GM23338 (cell line): ENCODE results near the gene IGSF1. TPM values are rescaled to one million over a fixed set of nuclear protein-coding genes. Genes with fewer than 3 reads are reported as not detected.

Experiments used
- ATAC-seq: fragments of 200-7000 bp; cut with Tn5 transposase; 3 replicates; pipeline ENCODE4 v1.9.1; 2020
- DNase-seq: peaks from one replicate; pipeline ENCODE4 v3.0.0-alpha.2; 2015; ENCODE audit warnings: low spot score
- H2AFZ ChIP-seq: fragments of 200-600 bp; sonication (generic); 2 replicates; pipeline ENCODE4 v1.8.0; 2016; ENCODE audit warnings: antibody characterized with exemption, mild to moderate bottlenecking, moderate library complexity
- H3F3A ChIP-seq: fragments of 200-600 bp; sonication (generic); replicated peaks from 2 replicates; pipeline ENCODE4 v1.8.0; 2017; ENCODE audit warnings: antibody characterized with exemption, mixed run types, low read depth
- H3K27ac ChIP-seq: fragments of 200-600 bp; sonication (generic); 2 replicates; pipeline ENCODE4 v1.6.1; 2016; ENCODE audit warnings: low read depth
- H3K27me3 ChIP-seq: fragments of 200-600 bp; sonication (generic); 2 replicates; pipeline ENCODE4 v1.8.0; 2016; ENCODE audit warnings: mild to moderate bottlenecking, mixed run types, moderate library complexity; ENCODE audit not compliant: insufficient read depth
- H3K36me3 ChIP-seq: fragments of 200-600 bp; sonication (generic); 2 replicates; pipeline ENCODE4 v1.8.0; 2016; ENCODE audit warnings: mild to moderate bottlenecking; ENCODE audit not compliant: insufficient read depth
- H3K4me1 ChIP-seq: fragments of 200-600 bp; sonication (generic); 2 replicates; pipeline ENCODE4 v1.8.0; 2016; ENCODE audit warnings: mild to moderate bottlenecking, moderate library complexity; ENCODE audit not compliant: insufficient read depth
- H3K4me2 ChIP-seq: fragments of 200-600 bp; sonication (generic); 2 replicates; pipeline ENCODE4 v1.7.1; 2017; ENCODE audit warnings: mixed run types
- H3K4me3 ChIP-seq: fragments of 200-600 bp; sonication (generic); 2 replicates; pipeline ENCODE4 v1.6.1; 2016; ENCODE audit warnings: mixed run types
- H3K79me2 ChIP-seq: fragments of 200-600 bp; sonication (generic); replicated peaks from 2 replicates; pipeline ENCODE4 v1.8.0; 2017; ENCODE audit warnings: mild to moderate bottlenecking; ENCODE audit not compliant: insufficient read depth
- H3K9me2 ChIP-seq: fragments of 200-600 bp; sonication (generic); 2 replicates; pipeline ENCODE4 v1.8.0; 2017; ENCODE audit not compliant: insufficient read depth
- H4K20me1 ChIP-seq: fragments of 200-600 bp; sonication (generic); replicated peaks from 2 replicates; pipeline ENCODE4 v1.8.0; 2017; ENCODE audit warnings: mild to moderate bottlenecking; ENCODE audit not compliant: insufficient read depth
- H3K27ac Mint-ChIP-seq: 2 replicates; pipeline ENCODE4 v1.8.0; 2020; ENCODE audit warnings: inconsistent platforms, mild to moderate bottlenecking, moderate library complexity, mixed read lengths
- H3K27me3 Mint-ChIP-seq: 3 replicates; pipeline ENCODE4 v1.8.0; 2022; ENCODE audit warnings: low read depth, mild to moderate bottlenecking, moderate library complexity, mixed read lengths, inconsistent platforms; ENCODE audit not compliant: insufficient read depth, poor library complexity
- H3K36me3 Mint-ChIP-seq: 3 replicates; pipeline ENCODE4 v1.8.0; 2021; ENCODE audit warnings: low read depth, mild to moderate bottlenecking, inconsistent platforms, moderate library complexity, mixed read lengths
- H3K4me1 Mint-ChIP-seq: 3 replicates; pipeline ENCODE4 v1.8.0; 2020; ENCODE audit warnings: mild to moderate bottlenecking, inconsistent platforms, mixed read lengths
- H3K4me3 Mint-ChIP-seq: 3 replicates; pipeline ENCODE4 v1.8.0; 2021; ENCODE audit warnings: moderate library complexity, mild to moderate bottlenecking, inconsistent platforms, mixed read lengths
- H3K9me3 Mint-ChIP-seq: 3 replicates; pipeline ENCODE4 v1.8.0; 2020; ENCODE audit warnings: moderate library complexity, mild to moderate bottlenecking, inconsistent platforms, mixed read lengths
- CREB1 ChIP-seq: fragments of 250-450 bp; sonication (Bioruptor Pico); IDR thresholded peaks from 2 replicates; pipeline ENCODE4 v1.5.0; 2020; ENCODE audit warnings: low read depth, mild to moderate bottlenecking, moderate library complexity
- CTCF ChIP-seq, 2 experiments: fragments of 200-600 bp in 1 of 2; sonication (generic) in 1 of 2; conservative IDR thresholded peaks; 2 replicates each; pipeline versions ENCODE4 v1.5.1 to v1.6.1; 2016 to 2017; ENCODE audit warnings: antibody characterized with exemption in 2 of 2, low read depth in 2 of 2, mild to moderate bottlenecking in 2 of 2, moderate library complexity in 1 of 2
- ETS1 ChIP-seq: IDR thresholded peaks from 2 replicates; pipeline ENCODE4 v1.6.1; 2016; ENCODE audit warnings: antibody characterized with exemption
- EZH2 ChIP-seq: fragments of 200-600 bp; sonication (generic); IDR thresholded peaks from one replicate; pipeline ENCODE4 v1.8.0; 2017; ENCODE audit warnings: antibody characterized with exemption, mild to moderate bottlenecking, low read depth; ENCODE audit not compliant: unreplicated experiment
- EZH2phosphoT487 ChIP-seq: fragments of 200-600 bp; sonication (generic); IDR thresholded peaks from one replicate; pipeline ENCODE4 v1.8.1; 2018; ENCODE audit warnings: antibody characterized with exemption; ENCODE audit not compliant: unreplicated experiment
- JUNB ChIP-seq: IDR thresholded peaks from one replicate; pipeline ENCODE4 v1.6.1; 2016; ENCODE audit warnings: antibody characterized with exemption; ENCODE audit not compliant: unreplicated experiment
- NANOG ChIP-seq: IDR thresholded peaks from 2 replicates; pipeline ENCODE4 v1.6.1; 2016; ENCODE audit warnings: antibody characterized with exemption, borderline replicate concordance
- POLR2AphosphoS5 ChIP-seq: IDR thresholded peaks from 2 replicates; pipeline ENCODE4 v1.6.1; 2016; ENCODE audit warnings: antibody characterized with exemption, low read depth
- REST ChIP-seq: IDR thresholded peaks from one replicate; pipeline ENCODE4 v1.6.1; 2018; ENCODE audit warnings: antibody characterized with exemption; ENCODE audit not compliant: unreplicated experiment
- STAT1 ChIP-seq: IDR thresholded peaks from one replicate; pipeline ENCODE4 v1.6.1; 2016; ENCODE audit warnings: antibody characterized with exemption; ENCODE audit not compliant: unreplicated experiment
- ZNF114 ChIP-seq: fragments of 250-450 bp; sonication (Bioruptor Pico); IDR thresholded peaks from 2 replicates; pipeline ENCODE4 v1.5.0; 2020; ENCODE audit warnings: mild to moderate bottlenecking, moderate library complexity
- ZNF331 ChIP-seq: fragments of 250-450 bp; sonication (Bioruptor Pico); IDR thresholded peaks from 2 replicates; pipeline ENCODE4 v1.5.0; 2020; ENCODE audit warnings: low read depth, mild to moderate bottlenecking, moderate library complexity
- ZNF462 ChIP-seq: fragments of 250-450 bp; sonication (Bioruptor Pico); IDR thresholded peaks from 2 replicates; pipeline ENCODE4 v1.5.0; 2020; ENCODE audit warnings: mild to moderate bottlenecking, moderate library complexity
- polyA plus RNA-seq: library from polyadenylated mRNA; unstranded; fragments of >200 nt; fragmentation: Nextera tagmentation; extraction: Ambion mirVana; gene quantifications from 2 replicates; pipeline ENCODE4 v1.2.1, GENCODE V29; 2016
- total RNA-seq: library from RNA; depleted of rRNA; stranded (reverse); fragments of >200 nt; shearing (Covaris generic); gene quantifications from 2 replicates; pipeline ENCODE4 v1.2.3, GENCODE V29; 2014

IGSF1 gene
- total and polyA plus RNA-seq, 2 experiments from 2014 or later: 12.8 to 19.5 TPM

GRCh38 chrX:131235768-131236545, 53.1 kb downstream of the IGSF1 start:
- H3K4me3 Mint-ChIP-seq: no peak overlapping the region

More at GRCh38 chrX:131235768-131236545, 53.1 kb downstream of the IGSF1 start:
- Mint-ChIP-seq H3K27ac (no peak overlapping the region), H3K4me1 (peaks cover 11% of the 10 kb centered on the region), H3K27me3 (no peaks in the 10 kb centered on the region), H3K36me3 (no peaks in the 10 kb centered on the region; the same call in 2 of the 3 replicates), H3K9me3 (no peaks in the 10 kb centered on the region)
- H4K20me1 ChIP-seq: no peaks in the 10 kb centered on the region
- no peak overlapping the region for H2AFZ ChIP-seq
- H3K9me2 ChIP-seq: no peaks in the 10 kb centered on the region
- no peaks in the 10 kb centered on the region for H3K27me3 ChIP-seq
- H3K4me2 ChIP-seq: no peak overlapping the region
- no peaks in the 10 kb centered on the region for H3K36me3 ChIP-seq
- H3F3A ChIP-seq: no peaks in the 10 kb centered on the region
- no peaks in the 10 kb centered on the region for H3K79me2 ChIP-seq
- TF ChIP-seq EZH2phosphoT487: no peak
- no peak for TF ChIP-seq ZNF462 (CRISPR knock-in tag)
- no peak for TF ChIP-seq ZNF331
- no peak for TF ChIP-seq CTCF (conservative IDR thresholded peaks at IDR 0.05; ENCODE audit: low read depth in 2 of 2)
- no peak for TF ChIP-seq EZH2
- TF ChIP-seq STAT1: no peak
- no peak for TF ChIP-seq POLR2AphosphoS5
- no peak for TF ChIP-seq ZNF114 (CRISPR knock-in tag)
- no peak for TF ChIP-seq CREB1 (CRISPR knock-in tag)
- TF ChIP-seq NANOG: no peak
- TF ChIP-seq JUNB: no peak
- no peak for TF ChIP-seq ETS1
- no peak for TF ChIP-seq REST
- DNase-seq (no peak), ATAC-seq (no peak)
- H3K27ac ChIP-seq: no peak overlapping the region
- H3K4me3 ChIP-seq: no peak overlapping the region
- H3K4me1 ChIP-seq: no peaks in the 10 kb centered on the region
